ENCODE data around the gene NFIA.

Gene NFIA

GRCh38 chr1:61353797-61354406, 271.5 kb downstream of the NFIA start:
- DNase-seq (ENCODE audit: low read depth in 2 of 2): no peak
- no peak overlapping the region for H3K4me3 ChIP-seq (replicated peaks in 1 of 2; ENCODE audit: low read depth in 2 of 2, low read length in 2 of 2)
- TF ChIP-seq, protein P1, sequence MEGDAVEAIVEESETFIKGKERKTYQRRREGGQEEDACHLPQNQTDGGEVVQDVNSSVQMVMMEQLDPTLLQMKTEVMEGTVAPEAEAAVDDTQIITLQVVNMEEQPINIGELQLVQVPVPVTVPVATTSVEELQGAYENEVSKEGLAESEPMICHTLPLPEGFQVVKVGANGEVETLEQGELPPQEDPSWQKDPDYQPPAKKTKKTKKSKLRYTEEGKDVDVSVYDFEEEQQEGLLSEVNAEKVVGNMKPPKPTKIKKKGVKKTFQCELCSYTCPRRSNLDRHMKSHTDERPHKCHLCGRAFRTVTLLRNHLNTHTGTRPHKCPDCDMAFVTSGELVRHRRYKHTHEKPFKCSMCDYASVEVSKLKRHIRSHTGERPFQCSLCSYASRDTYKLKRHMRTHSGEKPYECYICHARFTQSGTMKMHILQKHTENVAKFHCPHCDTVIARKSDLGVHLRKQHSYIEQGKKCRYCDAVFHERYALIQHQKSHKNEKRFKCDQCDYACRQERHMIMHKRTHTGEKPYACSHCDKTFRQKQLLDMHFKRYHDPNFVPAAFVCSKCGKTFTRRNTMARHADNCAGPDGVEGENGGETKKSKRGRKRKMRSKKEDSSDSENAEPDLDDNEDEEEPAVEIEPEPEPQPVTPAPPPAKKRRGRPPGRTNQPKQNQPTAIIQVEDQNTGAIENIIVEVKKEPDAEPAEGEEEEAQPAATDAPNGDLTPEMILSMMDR (IDR thresholded peaks at IDR 0.05; ENCODE audit: low read depth, low read length): no peak

DNA sequence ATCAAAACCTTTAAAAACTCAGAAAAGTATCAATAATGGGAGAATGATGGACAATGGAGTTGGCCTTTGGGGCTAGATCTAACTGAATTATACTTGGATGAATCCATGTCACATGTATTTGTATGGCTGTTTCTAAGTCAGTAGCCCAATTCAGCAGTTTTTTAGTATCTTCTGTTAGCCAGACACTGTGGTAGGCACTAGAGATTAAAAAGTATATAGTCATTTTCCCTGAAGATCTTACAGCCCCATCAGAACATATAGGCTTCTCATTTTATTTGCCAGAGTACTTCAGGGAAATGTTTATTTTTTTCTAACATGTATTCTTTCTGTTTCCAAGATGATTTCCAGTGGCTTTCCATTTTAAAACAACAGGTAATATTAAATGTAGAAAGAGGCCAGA, 273.7 kb downstream of the NFIA start:
- no peak overlapping the region for H3K4me3 ChIP-seq (replicated peaks in 1 of 2; ENCODE audit: low read depth in 2 of 2, low read length in 2 of 2)
- TF ChIP-seq, protein P1 (IDR thresholded peaks at IDR 0.05; ENCODE audit: low read depth, low read length): no peak
- no peak for DNase-seq (ENCODE audit: low read depth in 2 of 2)

DNA sequence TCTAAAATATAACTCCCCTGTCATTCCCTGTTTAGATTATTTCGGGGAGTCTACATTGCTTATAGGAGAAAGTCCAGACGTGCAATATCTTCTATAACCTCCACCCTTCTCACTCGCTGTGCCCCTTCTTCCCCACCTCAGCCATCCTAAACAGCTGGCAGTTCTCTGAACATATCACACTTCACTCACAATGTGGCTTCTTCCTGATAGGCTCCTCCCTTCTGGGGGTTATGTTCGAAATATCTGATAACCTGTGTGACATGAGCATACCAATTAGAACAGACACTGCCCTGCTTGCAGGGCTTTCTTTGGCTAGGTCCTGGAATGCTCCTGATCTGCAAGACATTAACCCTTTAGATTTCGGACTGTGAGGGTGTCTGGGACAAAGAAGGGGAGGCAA, 274.6 kb downstream of the NFIA start:
- no peak overlapping the region for H3K4me3 ChIP-seq (replicated peaks in 1 of 2; ENCODE audit: low read depth in 2 of 2, low read length in 2 of 2)
- TF ChIP-seq, protein P1 (IDR thresholded peaks at IDR 0.05; ENCODE audit: low read depth, low read length): no peak
- no peak for DNase-seq (ENCODE audit: low read depth in 2 of 2)

GRCh38 chr1:61357539-61357938, 275.2 kb downstream of the NFIA start:
- H3K4me3 ChIP-seq (replicated peaks in 1 of 2; ENCODE audit: low read depth in 2 of 2, low read length in 2 of 2): no peak overlapping the region
- TF ChIP-seq, protein P1 (IDR thresholded peaks at IDR 0.05; ENCODE audit: low read depth, low read length): no peak
- DNase-seq (ENCODE audit: low read depth in 2 of 2): no peak

GRCh38 chr1:61358770-61359455, 276.6 kb downstream of the NFIA start:
- no peak overlapping the region for H3K4me3 ChIP-seq (replicated peaks in 1 of 2; ENCODE audit: low read depth in 2 of 2, low read length in 2 of 2)
- TF ChIP-seq, protein P1 (IDR thresholded peaks at IDR 0.05; ENCODE audit: low read depth, low read length): no peak
- DNase-seq (ENCODE audit: low read depth in 2 of 2): peak; percentile 28 to 68

DNA sequence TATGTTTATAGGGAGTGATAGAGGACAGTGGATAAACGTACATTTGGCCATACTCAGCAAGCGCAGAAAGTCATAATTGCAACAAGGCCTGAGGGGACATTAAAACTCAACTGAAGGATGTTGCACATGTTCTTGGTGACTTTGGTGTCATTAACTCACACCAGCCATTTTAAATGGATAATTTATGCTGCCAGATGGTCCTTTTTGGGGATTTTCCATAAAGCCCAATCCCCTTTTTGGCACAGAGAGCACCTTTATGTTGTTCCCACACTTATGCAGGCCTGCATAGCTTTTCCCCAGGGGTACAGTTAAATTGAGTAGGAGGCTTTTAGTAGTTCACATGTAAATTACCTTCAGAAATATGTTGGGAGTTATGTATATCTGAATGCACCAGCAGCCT, 279.6 kb downstream of the NFIA start:
- TF ChIP-seq, protein P1 (IDR thresholded peaks at IDR 0.05; ENCODE audit: low read depth, low read length): no peak
- no peak for DNase-seq (ENCODE audit: low read depth in 2 of 2)
- no peak overlapping the region for H3K4me3 ChIP-seq (replicated peaks in 1 of 2; ENCODE audit: low read depth in 2 of 2, low read length in 2 of 2)
